Mucosa of descending colon (tissue), 3 donors: Measurements from ENCODE around the gene PAN3. TPM values are rescaled to one million over a fixed set of nuclear protein-coding genes. Genes with fewer than 3 reads are reported as not detected.
A peak's percentile ranks its signal among the peaks of the same experiment; 100 is the strongest.

Experiments
- ATAC-seq: fragments of 200-7000 bp; cut with Tn5 transposase; one replicate; pipeline ENCODE4 v1.9.1; 2020; ENCODE audit warnings: mild to moderate bottlenecking, moderate library complexity
- DNase-seq, 3 donors: peaks; one replicate each; pipeline ENCODE4 v3.0.0-alpha.2; 2020
- H3K36me3 ChIP-seq: fragments of 200-600 bp; one replicate; pipeline ENCODE4 v1.8.0; 2021; ENCODE audit warnings: low read depth, mild to moderate bottlenecking
- H3K4me1 ChIP-seq: fragments of 200-600 bp; one replicate; pipeline ENCODE4 v1.8.0; 2021; ENCODE audit warnings: low read depth, mild to moderate bottlenecking
- H3K4me3 ChIP-seq: fragments of 200-600 bp; one replicate; pipeline ENCODE4 v1.8.0; 2021; ENCODE audit warnings: mild to moderate bottlenecking
- H3K9me3 ChIP-seq: fragments of 200-600 bp; one replicate; pipeline ENCODE4 v1.8.0; 2021; ENCODE audit warnings: mild to moderate bottlenecking
- CTCF ChIP-seq: fragments of 200-600 bp; IDR thresholded peaks from one replicate; pipeline ENCODE4 v1.8.0; 2022; ENCODE audit warnings: antibody characterized with exemption, mild to moderate bottlenecking
- intact Hi-C, 2 donors: fragments of 100-400 bp; cut with DNase I in 1 of 2; cut with micrococcal nuclease in 1 of 2; formaldehyde crosslinking; loops; one replicate each; pipeline versions ENCODE4 v1.11.0 to v1.11.1; 2022; cut with DNase I, micrococcal nuclease
- total RNA-seq, 3 donors: library from RNA; stranded (reverse); fragmentation: NEBNext Ultra II Directional in 2 of 3; extraction: Animal tissue kit (Norgen Biotek cat#: 25700) in 2 of 3; gene quantifications; one replicate each; pipeline versions ENCODE4 v1.2.1 to v1.2.4, GENCODE V29; 2021 to 2023
- donor health status: DM: no; HTN: no; CAD: no; lungs with moderate emphysema.
- donor health status: DM: no; HTN: no; CAD: no.
- donor health status: DM: no; HTN: yes; CAD: no.

The PAN3 gene
- total RNA-seq, 3 donors from 2014 or later, result 28.4 to 43.7 (median 40.2) TPM

DNA sequence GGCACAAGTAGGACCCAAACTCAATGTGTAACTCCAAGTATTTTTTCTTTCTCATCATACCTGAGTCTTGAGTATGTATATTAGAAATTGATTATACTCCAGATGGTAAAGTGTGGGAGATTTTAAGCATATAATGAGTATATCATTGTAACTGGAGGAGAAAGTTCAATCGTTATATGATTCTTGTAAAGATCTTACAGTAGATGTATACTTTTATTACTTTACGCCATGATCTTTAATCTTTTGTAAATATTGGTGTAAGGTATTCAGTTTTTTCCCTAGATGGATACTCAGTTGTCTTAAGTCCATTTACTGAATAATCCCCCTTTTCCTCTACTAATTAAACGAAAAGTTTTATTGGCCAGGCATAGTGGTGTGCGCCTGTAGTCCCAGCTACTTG is 25.2 kb downstream of the PAN3 start:
- no peak for TF ChIP-seq CTCF
- H3K36me3 ChIP-seq, result no peaks in the 10 kb centered on the region
- intact Hi-C loops, result no loop called here
- no peak overlapping the region for H3K4me3 ChIP-seq
- DNase-seq, result no peak
- H3K9me3 ChIP-seq, result no peaks in the 10 kb centered on the region
- peaks cover 33% of the 10 kb centered on the region for H3K4me1 ChIP-seq
- ATAC-seq, result peak; percentile 80

DNA sequence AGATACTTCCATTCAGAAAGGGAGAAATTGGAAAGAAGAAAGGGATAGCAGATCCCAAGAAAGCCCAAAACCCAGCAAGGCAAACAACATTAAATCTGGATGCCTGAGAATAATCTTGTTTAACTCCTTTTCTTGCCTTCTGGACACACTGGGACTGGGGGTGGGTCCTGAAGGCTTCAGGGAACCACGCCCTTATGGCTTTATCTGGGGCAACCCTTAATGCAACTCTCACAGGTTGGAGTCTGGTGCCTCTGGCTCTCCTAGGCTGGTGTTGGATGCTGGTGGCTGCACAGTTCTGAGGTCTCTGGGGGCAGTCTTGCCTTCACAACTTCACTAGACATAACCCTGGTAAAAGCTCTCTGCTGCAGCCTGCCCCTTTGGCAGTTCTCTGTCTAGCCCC is 27.9 kb downstream of the PAN3 start:
- DNase-seq, result no peak

DNA sequence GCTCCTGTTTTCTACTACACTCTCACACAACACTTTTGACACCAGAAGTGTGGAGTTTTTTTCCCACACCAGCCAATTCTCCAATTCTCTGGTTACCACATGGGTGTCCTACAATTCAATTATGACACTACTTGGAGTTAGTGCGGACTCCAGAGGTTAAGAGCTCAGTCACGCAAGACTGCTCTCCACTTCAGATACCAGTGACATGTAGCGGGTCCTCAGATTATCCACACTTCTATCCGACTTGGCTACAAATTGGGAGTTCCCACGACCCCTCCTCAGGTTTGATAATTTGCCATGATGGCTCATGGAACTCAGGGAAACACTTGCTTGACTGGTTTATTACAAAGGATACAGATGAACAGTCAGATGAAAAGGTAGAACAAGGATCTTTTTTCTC is 32.9 kb downstream of the PAN3 start:
- DNase-seq (no peak), ATAC-seq (no peak)
- intact Hi-C loops, result no loop called here
- Histone ChIP-seq H3K9me3 (no peaks in the 10 kb centered on the region), H3K4me1 (no peaks in the 10 kb centered on the region), H3K4me3 (no peak overlapping the region), H3K36me3 (no peaks in the 10 kb centered on the region)
- TF ChIP-seq CTCF, result no peak

More for the DNA sequence above, 27.9 kb downstream of the PAN3 start:
- no peak for ATAC-seq
- Histone ChIP-seq H3K36me3 (no peaks in the 10 kb centered on the region), H3K4me1 (peaks cover 25% of the 10 kb centered on the region), H3K9me3 (no peaks in the 10 kb centered on the region), H3K4me3 (no peak overlapping the region)
- TF ChIP-seq CTCF, result no peak
- intact Hi-C loops, result no loop called here

- TF ChIP-seq CTCF, result no peak
Observed at GRCh38 chr13:28172947-28173346, 34.6 kb downstream of the PAN3 start.

GRCh38 chr13:28173793-28174192 is 35.4 kb downstream of the PAN3 start:
- H3K9me3 ChIP-seq, result no peaks in the 10 kb centered on the region
- no peaks in the 10 kb centered on the region for H3K4me1 ChIP-seq
- H3K36me3 ChIP-seq, result no peaks in the 10 kb centered on the region
- no peak for TF ChIP-seq CTCF
- no peak overlapping the region for H3K4me3 ChIP-seq
- intact Hi-C loops, result no loop called here
- ATAC-seq (no peak), DNase-seq (no peak)

More at GRCh38 chr13:28172947-28173346, 34.6 kb downstream of the PAN3 start:
- DNase-seq (no peak), ATAC-seq (no peak)
- H3K9me3 ChIP-seq, result no peaks in the 10 kb centered on the region
- intact Hi-C loops, result no loop called here
- H3K4me3 ChIP-seq, result no peak overlapping the region
- H3K36me3 ChIP-seq, result no peaks in the 10 kb centered on the region
- H3K4me1 ChIP-seq, result no peaks in the 10 kb centered on the region

- DNase-seq, result no peak
- no peaks in the 10 kb centered on the region for H3K9me3 ChIP-seq
- ATAC-seq, result peak; percentile 25
- H3K36me3 ChIP-seq, result no peaks in the 10 kb centered on the region
- intact Hi-C loops, result no loop called here
- no peak for TF ChIP-seq CTCF
- no peak overlapping the region for H3K4me3 ChIP-seq
- H3K4me1 ChIP-seq, result no peaks in the 10 kb centered on the region
Observed at GRCh38 chr13:28177327-28177726, 39.0 kb downstream of the PAN3 start.
